Stimulated activated naive CD8-positive, alpha-beta T cell treated with anti-CD3 and anti-CD28 coated beads, Interleukin-15, Interleukin-2, amounts not matched to agents 100 U/mL and 50 U/mL, for 24 hours (primary cell): ENCODE data around the gene MAN2A1.
"Not testable (repeated sequence)": the region's sequence is repeated elsewhere in the genome, so short reads cannot be mapped to it uniquely, and the experiment has no call there.

Experiments
- ATAC-seq: fragments of 150-1000 bp; cut with Tn5 transposase; one replicate; pipeline ENCODE4 v1.10.0; 2021
- DNase-seq: peaks from one replicate; pipeline ENCODE4 v3.0.0; 2021

MAN2A1 gene

GRCh38 chr5:109874108-109874507, 184.4 kb downstream of the MAN2A1 start:
- DNase-seq, result peak; percentile 18
- peak; percentile 85 for ATAC-seq

- ATAC-seq (no peak), DNase-seq (no peak)
These were observed 186.5 kb downstream of the MAN2A1 start for GRCh38 chr5:109876030-109876725.

- DNase-seq, result no peak
- no peak for ATAC-seq
These were observed 187.4 kb downstream of the MAN2A1 start for GRCh38 chr5:109876941-109877669.

- ATAC-seq (no peak), DNase-seq (no peak)
These were observed 187.9 kb downstream of the MAN2A1 start for GRCh38 chr5:109877670-109878045.

- DNase-seq (no peak), ATAC-seq (no peak)
These were observed 189.2 kb downstream of the MAN2A1 start for GRCh38 chr5:109878887-109879286.

GRCh38 chr5:109880907-109881685, 191.4 kb downstream of the MAN2A1 start:
- ATAC-seq (no peak), DNase-seq (no peak)

- ATAC-seq (no peak), DNase-seq (no peak)
These were observed 192.8 kb downstream of the MAN2A1 start for GRCh38 chr5:109882546-109882945.

GRCh38 chr5:109884676-109885075, 194.9 kb downstream of the MAN2A1 start:
- no peak for DNase-seq
- ATAC-seq, result no peak

- no peak for DNase-seq
These were observed 195.5 kb downstream of the MAN2A1 start for GRCh38 chr5:109885205-109885604.

GRCh38 chr5:109888989-109889388, 199.3 kb downstream of the MAN2A1 start:
- no peak for ATAC-seq

More at GRCh38 chr5:109885205-109885604, 195.5 kb downstream of the MAN2A1 start:
- no peak for ATAC-seq

GRCh38 chr5:109893271-109893670, 203.5 kb downstream of the MAN2A1 start:
- ATAC-seq, DNase-seq: not testable (repeated sequence)

More at GRCh38 chr5:109888989-109889388, 199.3 kb downstream of the MAN2A1 start:
- DNase-seq, result no peak

- DNase-seq (no peak), ATAC-seq (no peak)
These were observed 208.8 kb downstream of the MAN2A1 start for GRCh38 chr5:109898269-109899162.

- ATAC-seq, result no peak
- DNase-seq, result no peak
These were observed 209.4 kb downstream of the MAN2A1 start for GRCh38 chr5:109899163-109899535.

- ATAC-seq (no peak), DNase-seq (no peak)
These were observed 210.7 kb downstream of the MAN2A1 start for GRCh38 chr5:109900461-109900860.

- DNase-seq, result no peak
- no peak for ATAC-seq
These were observed 211.3 kb downstream of the MAN2A1 start for GRCh38 chr5:109900911-109901627.

GRCh38 chr5:109901628-109901981, 211.9 kb downstream of the MAN2A1 start:
- no peak for ATAC-seq
- DNase-seq, result no peak

- ATAC-seq (no peak), DNase-seq (no peak)
These were observed 213.3 kb downstream of the MAN2A1 start for GRCh38 chr5:109903061-109903460.

GRCh38 chr5:109905906-109906305, 216.2 kb downstream of the MAN2A1 start:
- DNase-seq (no peak), ATAC-seq (no peak)

- no peak for ATAC-seq
- DNase-seq, result no peak
These were observed 217.5 kb downstream of the MAN2A1 start for GRCh38 chr5:109907189-109907588.

GRCh38 chr5:109907731-109908130, 218.0 kb downstream of the MAN2A1 start:
- ATAC-seq, result no peak
- DNase-seq, result no peak

GRCh38 chr5:109908366-109908765, 218.6 kb downstream of the MAN2A1 start:
- no peak for ATAC-seq

More at GRCh38 chr5:109908366-109908765, 218.6 kb downstream of the MAN2A1 start:
- DNase-seq, result no peak
